Endodermal cell (in vitro differentiated cells): ENCODE results near the gene HDAC4. TPM values are rescaled to one million over a fixed set of nuclear protein-coding genes. Genes with fewer than 3 reads are reported as not detected.

Experiments used
- DNase-seq: peaks from one replicate; pipeline ENCODE4 v3.0.0-alpha.2; 2017
- H3K27ac ChIP-seq: 2 replicates; pipeline ENCODE4 v1.5.1; 2013; ENCODE audit warnings: mild to moderate bottlenecking, low read depth, low read length, moderate library complexity
- H3K27me3 ChIP-seq: 2 replicates; pipeline ENCODE4 v1.6.1; 2013; ENCODE audit warnings: mild to moderate bottlenecking, low read length, moderate library complexity; ENCODE audit not compliant: insufficient read depth, control insufficient read depth, poor library complexity, severe bottlenecking
- H3K36me3 ChIP-seq: 2 replicates; pipeline ENCODE4 v1.7.0; 2013; ENCODE audit warnings: mild to moderate bottlenecking, low read length, moderate library complexity; ENCODE audit not compliant: control insufficient read depth, insufficient read depth
- H3K4me1 ChIP-seq: one replicate; pipeline ENCODE4 v1.7.0; 2013; ENCODE audit warnings: low read length; ENCODE audit not compliant: control insufficient read depth, insufficient read depth
- H3K4me3 ChIP-seq: 2 replicates; pipeline ENCODE4 v1.5.1; 2013; ENCODE audit warnings: mild to moderate bottlenecking, low read length, moderate library complexity
- H3K9ac ChIP-seq: 2 replicates; pipeline ENCODE4 v1.6.1; 2013; ENCODE audit warnings: mild to moderate bottlenecking, low read length, moderate library complexity; ENCODE audit not compliant: poor library complexity, severe bottlenecking; ENCODE audit errors: extremely low read depth
- H3K9me3 ChIP-seq: 2 replicates; pipeline ENCODE4 v1.6.1; 2013; ENCODE audit warnings: mild to moderate bottlenecking, low read length, moderate library complexity; ENCODE audit not compliant: control insufficient read depth
- H3K27ac Mint-ChIP-seq: 2 replicates; pipeline ENCODE4 v1.8.0; 2020; ENCODE audit warnings: mixed read lengths
- H3K27me3 Mint-ChIP-seq: 2 replicates; pipeline ENCODE4 v1.8.0; 2021; ENCODE audit warnings: mild to moderate bottlenecking, mixed read lengths; ENCODE audit not compliant: insufficient read depth
- H3K36me3 Mint-ChIP-seq: 2 replicates; pipeline ENCODE4 v1.8.0; 2020; ENCODE audit warnings: low read depth, mixed read lengths
- H3K4me1 Mint-ChIP-seq: 2 replicates; pipeline ENCODE4 v1.8.0; 2020; ENCODE audit warnings: mixed read lengths
- H3K4me3 Mint-ChIP-seq: 2 replicates; pipeline ENCODE4 v1.8.0; 2020; ENCODE audit warnings: mild to moderate bottlenecking, moderate library complexity, mixed read lengths
- H3K9me3 Mint-ChIP-seq: 2 replicates; pipeline ENCODE4 v1.8.0; 2020; ENCODE audit warnings: mild to moderate bottlenecking, mixed read lengths
- CTCF ChIP-seq: fragments of 200-600 bp; sonication (generic); conservative IDR thresholded peaks from 2 replicates; pipeline ENCODE4 v1.5.0; 2021; ENCODE audit warnings: antibody characterized with exemption, mild to moderate bottlenecking
- WGBS, 2 experiments: methylation state at CpG; one replicate each; pipeline versions ENCODE4 v1.1.5 to v1.1.7; 2013; ENCODE audit warnings: missing lambda C conversion rate in 2 of 2, mixed read lengths in 1 of 2; ENCODE audit not compliant: insufficient coverage in 1 of 2, insufficient read length in 1 of 2; 5-methylcytosine and 5-hydroxymethylcytosine counted together
- total RNA-seq, 2 donors: library from RNA; stranded (reverse); fragmentation: NEBNext Ultra II Directional in 1 of 2; extraction: Animal tissue kit (Norgen Biotek cat#: 25700) in 1 of 2; gene quantifications; 2 replicates in 1 of 2; 3 replicates in 1 of 2; pipeline ENCODE4 v1.2.1, GENCODE V29; 2021

The HDAC4 gene
- total RNA-seq, 2 donors from 2014 or later, result 45.7 to 51.2 TPM

DNA sequence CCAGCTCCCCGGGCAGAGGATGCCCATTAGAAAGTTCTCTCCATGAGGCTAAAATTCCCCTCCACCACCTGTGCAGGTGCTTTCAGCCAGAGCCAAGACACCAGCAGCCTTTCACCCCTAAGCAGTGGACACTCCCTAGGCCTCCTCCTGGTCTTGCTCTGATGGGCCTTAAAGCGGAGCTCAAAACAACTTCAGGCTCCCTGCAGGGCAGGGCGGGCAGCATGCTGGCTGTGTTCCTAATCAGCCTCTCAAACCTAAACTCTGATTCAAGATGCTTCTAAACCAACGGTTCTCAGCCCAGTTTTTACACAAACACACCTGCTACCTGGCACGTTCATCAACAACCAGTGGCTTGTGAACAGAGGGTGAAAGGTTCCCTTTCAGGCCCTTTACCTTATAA, 298.6 kb downstream of the HDAC4 start:
- 93 to 100% methylated on average over 2 to 5 of the region's 5 CpGs for WGBS, 2 experiments
- DNase-seq, result no peak
- H3K4me3 ChIP-seq, result no peak overlapping the region
- H3K27ac Mint-ChIP-seq, result no peak overlapping the region
- H3K9me3 Mint-ChIP-seq, result no peaks in the 10 kb centered on the region
- H3K4me1 Mint-ChIP-seq, result no peaks in the 10 kb centered on the region
- no peaks in the 10 kb centered on the region for H3K9me3 ChIP-seq
- H3K4me1 ChIP-seq, result no peaks in the 10 kb centered on the region
- H3K27me3 Mint-ChIP-seq, result no peaks in the 10 kb centered on the region
- no peak overlapping the region for H3K4me3 Mint-ChIP-seq
- H3K9ac ChIP-seq, result no peak overlapping the region
- H3K36me3 Mint-ChIP-seq, result peaks cover 20% of the 10 kb centered on the region
- H3K27ac ChIP-seq, result no peak overlapping the region
- H3K36me3 ChIP-seq, result peaks cover 6% of the 10 kb centered on the region
- TF ChIP-seq CTCF, result no peak
- no peaks in the 10 kb centered on the region for H3K27me3 ChIP-seq

DNA sequence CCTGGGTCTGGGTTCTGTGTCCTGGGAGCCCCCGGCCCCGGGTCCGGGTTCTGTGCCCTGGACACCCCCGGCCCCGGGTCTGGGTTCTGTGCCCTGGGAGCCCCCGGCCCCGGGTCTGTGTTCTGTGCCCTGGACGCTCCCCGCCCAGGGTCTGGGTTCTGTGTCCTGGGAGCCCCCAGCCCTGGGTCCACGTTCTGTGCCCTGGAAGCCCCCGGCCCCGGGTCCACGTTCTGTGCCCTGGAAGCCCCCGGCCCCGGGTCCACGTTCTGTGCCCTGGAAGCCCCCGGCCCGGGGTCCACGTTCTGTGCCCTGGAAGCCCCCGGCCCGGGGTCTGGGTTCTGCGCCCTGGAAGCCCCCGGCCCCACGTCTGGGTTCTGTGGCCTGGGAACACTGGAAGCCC, 299.0 kb downstream of the HDAC4 start:
- H3K27ac Mint-ChIP-seq, result no peak overlapping the region
- H3K36me3 ChIP-seq, result peaks cover 6% of the 10 kb centered on the region
- DNase-seq, result no peak
- H3K27me3 ChIP-seq, result no peaks in the 10 kb centered on the region
- no peak overlapping the region for H3K27ac ChIP-seq
- no peaks in the 10 kb centered on the region for H3K4me1 Mint-ChIP-seq
- no peak for TF ChIP-seq CTCF
- H3K9ac ChIP-seq, result no peak overlapping the region
- no peak overlapping the region for H3K4me3 ChIP-seq
- no peaks in the 10 kb centered on the region for H3K9me3 ChIP-seq
- H3K9me3 Mint-ChIP-seq, result no peaks in the 10 kb centered on the region
- H3K4me1 ChIP-seq, result no peaks in the 10 kb centered on the region
- no peaks in the 10 kb centered on the region for H3K27me3 Mint-ChIP-seq
- H3K4me3 Mint-ChIP-seq, result no peak overlapping the region
- peaks cover 20% of the 10 kb centered on the region for H3K36me3 Mint-ChIP-seq
- WGBS, 2 experiments, result 92 to 100% methylated on average over 1 to 24 of the region's 24 CpGs

GRCh38 chr2:239101071-239101470, 299.7 kb downstream of the HDAC4 start:
- Mint-ChIP-seq H3K4me1 (no peaks in the 10 kb centered on the region), H3K9me3 (no peaks in the 10 kb centered on the region), H3K27ac (no peak overlapping the region)

More at GRCh38 chr2:239101071-239101470, 299.7 kb downstream of the HDAC4 start:
- DNase-seq, result no peak
- no peaks in the 10 kb centered on the region for H3K4me1 ChIP-seq
- no peak overlapping the region for H3K9ac ChIP-seq
- H3K27me3 ChIP-seq, result no peaks in the 10 kb centered on the region
- Mint-ChIP-seq H3K4me3 (no peak overlapping the region), H3K27me3 (no peaks in the 10 kb centered on the region), H3K36me3 (peaks cover 20% of the 10 kb centered on the region)
- no peak overlapping the region for H3K27ac ChIP-seq
- peaks cover 6% of the 10 kb centered on the region for H3K36me3 ChIP-seq
- WGBS, 2 experiments, result 94 to 96% methylated on average over 13 to 15 of the region's 15 CpGs
- H3K9me3 ChIP-seq, result no peaks in the 10 kb centered on the region
- no peak for TF ChIP-seq CTCF
- H3K4me3 ChIP-seq, result no peak overlapping the region
